GM18861 (cell line): ENCODE measurements around the gene TAS1R2.
"Not testable (repeated sequence)": the region's sequence is repeated elsewhere in the genome, so short reads cannot be mapped to it uniquely, and the experiment has no call there.

ENCODE experiments used
- ATAC-seq: cut with Tn5 transposase; IDR thresholded peaks from one replicate; pipeline ENCODE4 v1.9.1; 2021; ENCODE audit not compliant: unreplicated experiment

The TAS1R2 gene

DNA sequence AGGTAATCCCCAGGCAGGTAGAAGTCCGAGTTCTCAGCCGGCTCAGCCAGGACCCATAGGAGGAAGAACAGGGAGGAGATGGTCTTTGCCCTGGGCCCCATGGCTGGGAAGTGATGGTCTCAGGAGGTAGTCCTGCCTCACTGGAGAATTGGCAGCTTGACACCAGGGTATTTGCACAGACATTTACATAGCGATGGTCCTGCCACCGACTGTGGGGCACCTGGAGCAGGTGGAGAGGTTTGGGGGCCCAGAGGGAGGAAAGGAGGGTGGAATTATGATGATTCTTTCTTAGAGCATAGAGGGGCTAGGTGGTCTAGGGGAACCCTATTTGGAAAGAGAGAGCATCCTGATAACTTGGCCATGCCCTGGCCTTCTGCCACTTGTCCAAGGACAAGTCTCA lies at the start of gene TAS1R2:
Gene TAS1R2 (minus strand): TSS at position 101 of the 400 bp plus-strand sequence. CDS start 0 bp downstream, at position 101.
- no peak for ATAC-seq

DNA sequence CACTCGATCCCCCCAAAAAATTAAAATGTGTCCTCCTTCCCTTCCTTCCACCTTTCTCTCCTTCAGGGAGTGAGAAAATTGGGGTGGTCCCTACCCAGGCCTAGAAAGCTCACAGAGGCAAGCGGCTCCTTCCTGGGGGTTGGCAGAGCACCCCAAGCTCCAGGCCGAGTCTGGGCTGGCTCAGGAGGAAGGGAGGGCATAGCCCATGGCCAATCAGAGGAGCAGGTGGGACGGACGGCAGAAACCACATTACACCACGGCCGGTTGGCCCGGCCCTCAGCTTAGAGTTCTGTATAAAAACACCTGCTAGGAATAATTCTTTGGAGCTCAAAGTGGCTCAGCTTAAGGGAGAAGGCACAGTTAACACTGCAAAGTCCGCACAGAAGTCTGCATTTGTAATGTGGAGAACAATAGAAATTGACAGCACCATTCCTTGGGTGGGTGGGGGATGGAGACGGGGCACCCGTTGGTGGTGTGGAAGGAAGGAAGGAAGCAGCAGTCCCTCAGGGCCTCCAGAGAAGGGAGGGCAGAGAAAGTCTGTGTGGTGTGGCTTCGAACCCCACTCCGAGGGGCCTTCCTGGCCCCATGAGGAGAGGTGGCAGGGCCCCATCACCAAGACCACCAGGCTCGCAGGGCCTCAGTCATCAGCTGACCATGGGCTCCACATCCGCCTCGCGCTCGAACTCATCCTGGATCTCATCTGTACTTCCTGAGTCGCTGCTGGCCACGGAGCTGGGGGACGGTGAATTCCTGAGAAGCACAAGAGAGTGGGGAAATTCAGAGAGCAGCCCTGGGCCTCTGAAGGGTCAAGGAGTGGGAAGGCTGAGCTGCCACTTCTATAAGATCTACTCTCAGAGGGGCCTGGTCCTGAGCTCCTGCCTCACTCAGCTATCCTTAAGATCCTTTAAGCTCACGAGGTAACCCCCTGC lies 48.7 kb upstream of the TAS1R2 start:
- no peak for ATAC-seq

DNA sequence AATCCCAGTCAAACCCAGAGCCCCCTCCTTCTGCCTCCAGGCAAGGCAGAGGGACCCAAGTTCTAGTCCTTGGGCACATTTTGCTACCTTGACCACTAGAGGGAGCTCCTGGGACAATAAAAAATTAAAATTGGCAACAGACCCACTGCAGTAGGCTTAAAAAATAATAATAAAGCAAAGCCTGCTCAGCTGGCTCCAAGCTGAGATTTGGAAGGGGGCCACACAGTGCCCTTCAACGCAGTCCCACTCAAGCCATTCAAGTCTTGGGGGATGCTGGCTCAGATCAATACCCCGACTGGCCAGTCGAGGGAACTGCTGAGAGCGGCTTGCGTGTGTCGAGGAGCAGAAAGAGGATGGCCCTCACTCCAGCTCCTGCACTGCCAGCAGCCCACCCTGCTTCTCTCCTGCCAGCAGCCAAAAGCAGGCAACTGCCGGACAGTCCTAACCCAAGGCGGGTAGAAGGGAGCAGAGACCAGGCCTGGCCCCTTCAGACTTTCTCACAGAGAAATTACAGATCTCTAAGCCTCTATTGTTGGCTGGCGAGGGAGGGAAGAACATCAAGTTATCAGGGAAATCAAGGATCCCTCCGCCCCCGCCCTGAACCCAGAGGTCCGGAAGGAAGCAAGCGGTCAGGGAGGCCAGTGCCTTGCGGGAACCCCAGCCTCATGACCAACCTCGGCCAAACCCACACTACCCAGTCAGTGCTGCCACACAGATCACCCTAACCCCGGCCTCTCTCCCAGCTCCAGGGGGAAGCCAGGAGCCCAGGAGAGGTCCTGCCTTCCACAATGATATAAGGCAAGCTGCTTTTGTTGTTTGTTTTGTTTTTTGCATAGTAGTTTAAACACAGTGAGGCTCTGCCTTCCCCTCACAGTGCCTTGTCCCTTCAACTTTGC lies 47.8 kb upstream of the TAS1R2 start:
- ATAC-seq = no peak

DNA sequence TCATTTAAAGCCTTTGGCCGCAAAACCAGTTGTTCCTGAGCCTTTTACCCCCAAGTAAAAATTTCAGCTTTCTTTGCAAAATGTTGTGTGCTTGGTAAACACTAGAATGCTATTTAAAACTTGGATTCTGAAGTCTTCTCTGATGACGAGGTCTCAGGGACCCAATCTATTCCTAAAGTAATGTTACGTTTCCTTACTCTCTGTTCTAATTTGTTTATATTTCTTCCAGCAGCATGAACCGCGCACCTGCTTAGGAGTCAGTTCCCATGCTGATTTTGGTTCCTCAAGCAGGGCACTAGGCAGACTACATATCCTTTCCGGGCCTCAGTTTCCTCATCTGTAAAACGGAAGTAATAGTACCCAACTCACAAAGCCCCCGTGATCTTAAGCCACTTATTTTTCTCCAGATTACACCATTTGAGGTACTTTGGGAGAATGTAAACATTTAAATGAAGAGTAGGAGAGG lies 43.9 kb upstream of the TAS1R2 start:
- ATAC-seq = no peak

DNA sequence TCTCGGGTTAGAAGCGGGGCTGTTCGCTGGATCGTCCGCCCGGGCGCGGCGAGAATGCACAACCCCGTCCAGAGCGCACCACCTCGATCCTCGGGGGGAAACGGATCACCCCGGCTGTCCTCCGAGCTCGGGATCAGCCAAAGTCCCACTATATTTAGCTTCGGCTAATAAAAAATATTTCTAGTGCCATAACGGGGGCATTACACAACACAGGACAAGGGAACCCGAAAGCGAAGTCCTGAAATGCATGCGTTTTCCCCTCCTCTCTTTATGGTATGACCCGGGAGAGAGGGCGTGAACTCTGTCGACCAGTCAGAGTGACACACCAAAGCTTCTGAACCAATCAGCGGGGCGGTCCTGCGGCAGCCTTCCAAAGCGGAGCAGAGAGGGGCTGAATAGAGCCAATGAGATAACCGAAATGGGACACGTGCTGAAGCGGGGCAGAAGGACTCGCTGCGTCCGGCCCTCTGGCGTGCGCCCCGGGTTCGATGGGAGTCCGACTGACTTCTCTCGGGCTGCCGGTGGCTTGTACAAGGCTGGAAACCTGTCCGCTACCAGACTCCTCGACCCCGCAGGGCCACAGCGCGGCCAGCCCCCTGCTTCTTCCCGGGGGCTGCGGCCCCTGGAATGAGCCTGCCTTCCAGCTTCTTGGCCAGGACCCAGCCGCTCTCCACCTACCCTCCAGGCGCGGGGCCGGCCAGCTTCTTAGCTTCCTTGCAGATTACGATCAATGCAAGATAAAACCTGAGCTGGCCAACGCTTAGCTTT lies 43.2 kb upstream of the TAS1R2 start, which contains the start of gene ALDH4A1:
Gene ALDH4A1 (minus strand): TSS at position 33 of the 768 bp plus-strand sequence. CDS start 32 bp downstream, at position 1.
- peak; percentile 91 for ATAC-seq

DNA sequence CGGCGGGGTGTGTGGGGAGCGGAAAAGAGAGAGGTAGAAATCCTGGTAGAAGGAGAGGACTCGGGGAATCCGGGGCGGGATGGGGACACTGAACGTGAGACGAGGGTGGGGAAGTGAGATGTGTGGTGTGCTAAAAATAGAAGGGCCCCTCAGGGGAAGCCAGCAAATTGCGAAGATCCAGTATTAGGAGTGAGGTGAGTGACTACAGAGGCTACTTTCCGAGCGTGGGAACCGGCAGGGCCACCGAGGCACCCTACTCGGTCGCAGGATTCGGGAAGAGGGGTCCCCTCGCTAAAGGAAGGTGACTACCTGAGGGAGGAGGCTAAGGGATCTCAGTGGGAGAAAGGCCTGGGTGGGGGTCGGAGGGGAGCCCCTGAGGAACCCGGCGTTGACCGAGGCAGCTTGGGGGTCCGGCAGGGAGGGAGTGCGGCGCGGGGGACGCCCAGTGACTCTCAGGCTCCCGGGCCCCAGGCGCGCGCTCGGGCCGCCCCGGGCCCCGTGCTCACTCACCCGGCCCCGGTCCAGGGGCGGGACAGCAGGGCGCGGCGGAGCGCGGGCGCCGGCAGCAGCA lies 42.6 kb upstream of the TAS1R2 start:
- no peak for ATAC-seq

DNA sequence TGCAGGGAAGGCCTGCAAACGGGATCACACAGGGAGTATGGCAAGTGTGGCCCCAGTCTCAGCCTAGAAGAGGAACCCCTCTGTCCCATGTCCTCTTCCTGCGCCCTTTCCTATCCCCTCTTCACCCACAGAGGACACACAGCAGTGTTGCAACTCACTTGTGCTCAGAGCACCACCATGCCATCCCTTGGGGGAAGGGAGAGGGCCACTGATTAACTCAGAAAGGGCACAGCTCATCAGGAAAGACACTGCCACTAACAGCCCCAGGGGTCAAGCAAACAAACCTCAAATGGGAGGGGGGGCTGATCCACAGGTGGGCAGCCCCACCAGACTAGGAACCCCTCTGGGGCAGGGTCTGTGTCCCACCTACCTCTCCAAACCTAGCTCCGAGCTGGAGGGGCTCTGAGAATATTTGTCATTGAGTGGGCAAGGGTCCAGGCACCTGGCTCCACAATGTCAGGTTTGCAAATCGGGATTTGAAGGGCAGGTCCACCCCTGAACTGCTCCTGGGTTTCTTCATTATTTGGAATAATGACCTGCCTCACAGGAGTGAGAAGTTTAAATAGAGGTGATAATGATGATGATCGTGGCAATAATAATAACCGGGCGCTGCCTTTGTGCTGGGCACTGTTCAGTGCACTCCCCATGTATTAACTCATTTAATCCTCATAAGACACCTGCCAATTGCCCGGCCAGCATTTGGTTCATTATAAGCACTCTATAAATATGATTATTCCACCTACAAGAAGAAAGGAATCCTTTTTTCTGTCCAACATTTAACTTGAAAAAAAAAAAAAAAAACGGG lies 41.9 kb upstream of the TAS1R2 start:
- ATAC-seq = no peak

DNA sequence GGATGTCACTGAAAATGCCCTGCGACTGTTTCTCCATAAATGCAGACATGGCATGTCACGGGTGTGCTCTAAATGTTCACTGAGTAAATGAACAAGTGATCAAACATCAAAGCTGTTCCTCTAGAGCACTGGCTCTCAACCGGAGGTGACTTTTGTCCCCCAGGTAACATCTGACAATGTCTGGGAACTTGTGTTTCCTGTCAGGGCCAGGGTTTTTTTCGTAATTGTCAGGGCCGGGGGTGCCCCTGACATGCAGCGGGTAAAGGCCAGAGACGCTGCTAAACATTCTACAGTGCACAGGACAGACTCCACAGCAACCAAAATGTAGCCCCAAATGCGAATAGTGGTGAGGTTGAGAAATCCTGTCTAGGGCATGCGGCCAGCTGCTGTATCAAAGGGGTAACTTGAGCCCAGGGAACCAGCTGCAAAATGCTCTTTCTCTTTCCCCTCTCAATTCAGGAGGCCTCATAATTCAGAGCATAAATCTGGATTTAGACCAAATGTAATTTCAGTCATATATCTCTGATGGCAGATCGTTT lies 40.9 kb upstream of the TAS1R2 start:
- no peak for ATAC-seq

DNA sequence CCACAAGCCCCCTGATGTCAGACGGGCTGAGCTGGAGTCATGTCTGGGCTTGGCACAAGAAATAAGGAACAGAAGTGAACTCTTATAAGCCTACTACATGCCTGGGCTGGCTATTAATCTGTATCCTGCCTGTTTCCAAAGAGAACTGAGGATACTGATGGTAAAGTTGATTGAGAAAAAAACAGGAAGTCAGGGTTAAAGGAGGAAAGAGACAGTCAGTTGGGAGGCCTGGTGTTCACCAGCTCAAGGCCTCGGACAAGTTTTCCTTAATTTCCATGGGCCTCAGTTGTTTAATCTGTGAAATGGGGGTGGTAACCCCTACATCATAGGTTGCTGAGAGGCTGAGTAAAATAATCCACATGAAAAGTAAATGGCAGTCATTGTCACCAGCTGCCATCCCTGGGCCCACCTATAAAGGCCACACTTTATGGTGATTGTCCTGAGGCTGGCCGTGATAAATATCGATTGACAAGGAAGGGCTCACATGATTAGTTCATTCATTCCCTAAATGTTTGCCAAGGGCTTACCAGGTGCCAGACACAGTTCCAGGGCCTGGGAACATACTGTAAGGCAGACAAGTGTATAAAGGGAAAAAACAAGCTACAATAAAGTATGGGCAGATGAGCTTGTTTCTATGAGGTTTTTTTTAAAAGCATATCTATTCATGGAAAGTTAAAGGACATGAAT lies 40.0 kb upstream of the TAS1R2 start:
- no peak for ATAC-seq

DNA sequence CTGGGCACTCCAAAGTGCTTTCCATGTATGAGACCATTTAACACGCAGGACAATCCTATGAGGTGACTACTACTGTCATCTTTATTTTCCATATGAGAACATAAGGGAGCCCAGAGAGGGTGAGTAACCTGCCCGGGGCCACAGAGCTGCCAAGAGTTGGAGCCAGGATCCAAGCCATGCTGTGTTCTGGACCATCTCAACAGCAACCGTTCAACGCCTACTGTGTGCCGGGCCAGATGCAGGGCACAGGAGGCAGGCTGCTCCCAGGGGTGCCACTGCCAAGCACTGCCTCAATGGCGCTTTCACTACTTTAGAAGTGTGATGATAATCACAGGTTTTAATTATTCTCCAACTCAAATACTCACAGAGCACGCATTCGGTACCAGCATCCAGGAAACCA lies 39.1 kb upstream of the TAS1R2 start:
- no peak for ATAC-seq

DNA sequence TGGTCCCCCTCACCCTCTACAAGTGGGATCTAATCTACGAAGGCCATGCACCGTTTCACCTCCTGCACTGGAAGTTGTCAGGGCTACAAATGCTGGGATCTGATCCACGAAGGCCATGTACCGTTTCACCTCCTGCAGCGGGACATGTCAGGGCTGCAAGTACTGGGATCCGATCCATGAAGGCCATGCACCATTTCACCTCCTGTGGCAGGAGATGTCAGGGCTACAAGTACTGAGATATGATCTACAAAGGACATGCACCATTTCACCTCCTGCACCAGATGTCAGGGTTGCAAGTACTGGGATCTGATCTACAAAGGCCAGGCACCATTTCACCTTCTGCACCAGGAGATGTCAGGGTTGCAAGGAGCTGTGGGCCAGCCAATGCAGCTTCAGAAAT lies 35.9 kb upstream of the TAS1R2 start:
- no peak for ATAC-seq

DNA sequence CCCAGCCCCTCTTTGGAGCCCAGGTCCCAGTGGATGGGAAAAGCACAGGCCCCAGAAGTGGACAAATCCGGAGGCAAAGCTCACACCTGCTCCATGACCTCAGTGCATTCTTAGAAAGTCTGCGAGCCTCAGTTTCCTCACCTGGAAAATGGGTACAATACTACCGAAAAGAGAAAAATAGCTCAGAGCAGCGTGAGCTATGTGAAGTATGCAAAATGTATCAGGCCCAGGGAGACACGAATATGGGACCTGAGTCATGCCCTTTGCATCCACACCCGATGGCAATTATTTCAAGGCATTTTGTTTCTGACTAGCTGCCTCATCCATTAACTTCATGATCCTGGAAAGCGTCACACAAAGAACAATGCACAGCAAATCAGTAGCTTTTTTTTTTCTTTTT lies 33.7 kb upstream of the TAS1R2 start:
- ATAC-seq = no peak

DNA sequence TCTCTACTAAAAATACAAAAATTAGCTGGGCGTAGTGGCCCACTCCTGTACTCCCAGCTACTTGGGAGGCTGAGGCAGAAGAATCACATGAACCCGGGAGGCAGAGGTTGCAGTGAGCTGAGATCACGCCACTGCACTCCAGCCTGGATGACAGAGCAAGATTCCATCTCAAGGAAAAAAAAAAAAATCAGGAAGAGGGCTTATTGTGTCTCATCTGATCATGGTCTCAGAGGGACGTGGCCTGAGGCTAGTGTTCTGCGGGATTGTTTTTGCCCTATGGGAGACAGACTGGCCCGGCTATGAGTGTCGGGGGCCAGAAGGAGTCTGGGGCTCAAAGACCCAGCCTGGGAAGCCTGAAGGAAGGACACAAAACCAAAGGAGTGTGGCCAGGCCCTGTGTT lies 32.4 kb upstream of the TAS1R2 start:
- not testable (repeated sequence) for ATAC-seq

DNA sequence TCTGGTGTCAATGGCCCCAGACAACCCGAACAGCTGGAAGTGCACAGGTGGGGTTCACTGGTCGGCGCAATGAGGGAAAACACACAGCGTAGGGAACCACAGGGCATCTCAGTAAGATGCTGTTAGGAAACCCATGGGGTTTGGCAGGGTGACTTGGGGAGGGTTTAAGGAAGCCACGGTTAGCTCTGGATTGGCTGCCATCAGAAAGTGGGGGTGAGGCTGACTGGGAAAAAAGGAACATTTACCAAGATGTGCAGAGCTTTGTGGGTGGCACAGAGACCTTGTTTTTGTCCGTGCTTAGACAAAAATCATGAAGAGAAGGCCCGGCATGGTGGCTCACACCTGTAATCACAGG lies 31.9 kb upstream of the TAS1R2 start:
- no peak for ATAC-seq

DNA sequence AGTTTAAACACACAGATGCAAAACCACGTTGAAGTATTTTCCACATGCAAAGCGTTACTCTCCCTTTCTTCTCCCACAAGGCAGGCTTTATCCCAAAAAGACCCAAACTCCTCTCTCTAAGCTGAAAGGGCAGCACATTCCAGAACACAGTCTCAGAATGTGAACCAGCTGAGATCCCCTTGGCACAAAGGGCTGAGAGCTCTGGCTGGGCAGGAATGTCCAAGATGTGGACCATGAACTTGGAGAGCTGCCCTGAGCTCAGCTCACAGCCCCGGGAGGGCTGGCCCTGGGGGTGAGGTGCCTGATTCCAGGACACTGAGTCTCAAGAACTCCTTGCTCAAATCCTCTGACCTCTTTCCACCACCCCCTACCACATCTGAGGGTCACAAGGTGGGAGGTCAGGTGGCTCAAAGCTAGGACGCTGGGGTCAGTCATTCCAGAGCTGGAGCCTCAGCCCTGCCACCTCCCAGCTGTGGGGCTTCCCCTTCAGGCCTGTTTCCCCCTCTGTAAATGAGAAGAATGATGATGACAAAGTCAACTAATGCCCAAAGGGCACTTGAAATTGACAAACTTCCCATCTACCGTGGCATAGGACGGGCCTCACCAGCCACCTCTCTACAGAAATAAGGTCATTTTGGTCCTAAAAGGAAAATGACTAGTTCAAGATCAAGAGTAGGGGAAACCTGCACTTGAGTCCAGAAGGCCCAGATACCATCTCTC lies 31.4 kb upstream of the TAS1R2 start:
- no peak for ATAC-seq

DNA sequence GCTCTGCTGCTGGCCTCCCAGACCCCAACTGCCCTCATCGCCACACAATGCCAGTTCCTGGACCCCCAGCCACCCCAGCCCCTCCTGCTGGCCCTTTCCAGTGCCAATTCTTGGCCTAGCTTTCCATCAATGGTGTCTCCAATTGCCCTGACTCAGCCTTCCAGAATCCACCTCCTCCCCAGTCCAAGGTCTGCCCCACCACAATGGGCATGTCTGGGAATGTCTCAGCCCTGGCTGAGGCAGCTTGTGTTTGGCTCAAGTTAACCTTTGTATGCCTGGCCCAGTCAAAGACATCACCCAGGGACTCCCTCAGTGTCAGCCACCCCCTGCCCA lies 26.5 kb upstream of the TAS1R2 start:
- no peak for ATAC-seq

DNA sequence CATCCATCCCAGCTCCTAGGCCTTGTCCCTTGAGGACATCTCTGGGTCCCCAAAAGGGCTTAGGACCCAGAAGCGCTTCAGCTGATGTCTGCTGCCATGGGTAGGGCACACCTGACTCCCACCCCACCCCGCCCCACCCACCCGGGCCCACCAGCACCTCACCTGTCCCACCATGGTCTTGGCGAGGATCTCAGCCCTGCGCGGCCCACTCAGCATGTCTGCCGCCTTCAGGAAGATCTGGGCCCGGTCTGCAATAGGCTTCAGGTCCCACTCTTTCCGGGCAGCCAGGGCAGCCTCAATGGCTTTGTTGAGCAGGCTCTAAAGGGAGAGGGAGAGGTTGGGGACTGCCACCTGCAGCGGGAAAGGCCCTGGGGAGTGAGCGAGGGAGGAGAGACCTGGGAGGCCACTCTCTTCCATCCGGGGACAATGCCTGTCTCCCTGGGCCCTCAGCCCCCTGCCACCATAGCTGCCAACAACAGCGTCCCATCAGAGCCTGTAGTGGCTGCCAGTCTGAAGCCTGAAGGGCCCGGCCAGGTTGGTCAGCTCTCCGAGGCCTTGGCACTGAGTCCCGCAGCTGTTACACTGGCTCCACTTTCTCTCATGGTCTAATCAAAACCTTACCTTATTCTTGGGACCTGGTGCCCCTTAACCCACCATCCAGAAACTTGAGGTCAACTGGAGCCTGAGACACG lies 26.0 kb upstream of the TAS1R2 start:
- no peak for ATAC-seq

DNA sequence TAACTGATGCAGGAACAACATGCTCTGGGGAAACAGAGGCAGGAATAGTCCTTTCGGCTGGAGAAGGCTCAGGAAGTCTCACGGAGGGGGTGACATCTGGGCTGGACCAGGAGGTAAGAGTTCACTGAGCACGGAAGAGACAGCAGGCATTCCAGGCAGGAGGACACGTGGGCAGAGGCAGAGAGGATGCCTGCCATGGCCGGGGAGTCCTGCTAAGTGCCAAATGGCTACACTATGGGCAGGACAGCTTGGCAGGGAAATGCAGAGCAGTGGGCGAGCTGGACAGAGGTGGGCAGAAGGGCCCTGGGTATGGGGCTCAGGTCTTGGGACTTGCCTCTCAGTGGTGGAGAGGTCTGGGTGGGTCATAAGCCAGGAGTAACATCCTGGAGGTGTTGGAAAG lies 25.3 kb upstream of the TAS1R2 start:
- ATAC-seq = no peak
